Activated naive CD8-positive, alpha-beta T cell (primary cell): ENCODE data around the gene ASB15.
"Not testable (repeated sequence)": the region's sequence is repeated elsewhere in the genome, so short reads cannot be mapped to it uniquely, and the experiment has no call there.

Experiments used
- H3K27ac Mint-ChIP-seq: one replicate; pipeline ENCODE4 v1.8.0; 2021; ENCODE audit warnings: mixed read lengths
- H3K27me3 Mint-ChIP-seq: one replicate; pipeline ENCODE4 v1.8.0; 2021; ENCODE audit warnings: mixed read lengths
- H3K36me3 Mint-ChIP-seq: one replicate; pipeline ENCODE4 v1.8.0; 2021; ENCODE audit warnings: mixed read lengths
- H3K4me1 Mint-ChIP-seq: one replicate; pipeline ENCODE4 v1.8.0; 2021; ENCODE audit warnings: low read depth, mixed read lengths
- H3K4me3 Mint-ChIP-seq: one replicate; pipeline ENCODE4 v1.8.0; 2021; ENCODE audit warnings: mild to moderate bottlenecking, mixed read lengths
- H3K9me3 Mint-ChIP-seq: one replicate; pipeline ENCODE4 v1.8.0; 2021; ENCODE audit warnings: low read depth, mixed read lengths

The ASB15 gene

DNA sequence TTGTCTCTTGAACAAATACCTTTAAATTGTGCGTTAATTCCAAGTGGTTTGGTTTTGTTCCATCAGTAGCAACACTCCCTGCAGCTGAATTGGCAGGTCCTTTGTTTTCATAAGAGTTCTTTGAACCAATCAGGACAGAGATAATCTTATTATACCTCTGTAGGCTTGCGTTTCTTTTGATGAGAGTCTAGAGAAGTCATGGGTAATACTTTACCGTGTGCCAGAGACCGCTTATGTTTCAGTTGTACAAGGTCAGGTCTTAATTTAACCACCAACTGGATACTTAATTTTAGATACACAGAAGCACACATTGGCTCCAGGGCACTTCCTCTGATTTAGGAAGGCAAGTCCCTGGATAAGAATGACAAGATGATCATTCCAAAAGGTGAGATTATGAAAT, at the start of gene ASB15:
Gene ASB15, plus strand, starts transcription at position 292 of the 400 bp plus-strand sequence. CDS start 12,682 bp downstream, outside the sequence.
- Mint-ChIP-seq H3K36me3 (no peaks in the 10 kb centered on the region), H3K4me3 (no peak within 1 kb of the TSS), H3K27ac (no peak within 1 kb of the TSS), H3K9me3 (no peaks in the 10 kb centered on the region), H3K4me1 (no peaks in the 10 kb centered on the region), H3K27me3 (peaks cover 4% of the 10 kb centered on the region)

DNA sequence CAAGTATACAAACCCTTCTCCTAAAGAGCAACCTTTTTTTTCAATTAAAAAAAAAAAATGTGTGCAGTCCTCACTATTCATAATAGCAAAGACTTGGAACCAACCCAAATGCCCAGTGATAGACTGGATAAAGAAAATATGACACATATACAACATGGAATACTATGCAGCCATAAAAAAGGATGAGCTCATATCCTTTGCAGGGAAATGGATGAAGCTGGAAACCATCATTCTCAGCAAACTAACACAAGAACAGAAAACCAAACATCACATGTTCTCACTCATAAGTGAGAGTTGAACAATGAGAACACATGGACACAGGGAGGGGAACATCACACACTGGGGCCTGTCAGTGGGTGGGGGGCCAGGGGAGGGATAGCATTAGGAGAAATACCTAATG, 49.5 kb upstream of the ASB15 start:
- not testable (repeated sequence) for H3K27ac Mint-ChIP-seq, H3K27me3 Mint-ChIP-seq, H3K9me3 Mint-ChIP-seq, H3K4me3 Mint-ChIP-seq
- Mint-ChIP-seq H3K36me3 (peaks cover 14% of the 10 kb centered on the region), H3K4me1 (peaks cover 43% of the 10 kb centered on the region)

DNA sequence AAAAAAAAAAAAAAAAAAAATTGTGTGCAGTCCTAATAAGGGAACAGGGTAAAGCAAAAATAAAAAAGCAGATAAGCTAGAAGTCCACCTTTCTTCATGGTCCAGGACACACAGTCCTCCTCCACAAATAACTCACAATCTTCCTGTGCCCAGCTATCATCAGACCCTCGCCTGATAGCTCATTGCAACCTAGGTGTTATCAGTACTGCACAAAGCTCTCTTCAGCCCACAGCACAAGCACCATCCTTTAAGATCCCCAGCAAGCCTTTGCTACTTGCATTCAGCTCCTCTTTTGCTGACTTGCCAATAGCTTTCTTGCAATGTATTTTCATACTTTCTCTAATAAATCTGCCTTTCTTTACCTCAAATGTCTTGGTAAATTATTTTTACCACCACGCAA, 49.0 kb upstream of the ASB15 start:
- no peak overlapping the region for H3K27ac Mint-ChIP-seq

DNA sequence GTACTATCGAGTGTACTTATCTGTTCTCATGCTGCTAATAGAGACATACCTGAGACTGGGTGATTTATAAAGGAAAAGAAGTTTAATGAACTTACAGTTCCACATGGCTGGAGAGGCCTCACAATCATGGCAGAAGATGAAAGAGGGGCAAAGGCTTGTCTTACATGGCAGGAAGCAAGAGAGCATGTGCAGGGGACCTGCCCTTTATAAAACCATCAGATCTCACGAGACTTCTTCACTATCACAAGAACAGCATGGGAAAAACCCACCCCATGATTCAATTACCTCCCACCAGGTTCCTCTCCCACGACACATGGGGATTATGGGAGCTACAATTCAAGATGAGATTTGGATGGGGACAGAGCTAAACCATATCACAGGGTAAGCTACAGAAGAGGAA, 48.5 kb upstream of the ASB15 start:
- no peak overlapping the region for H3K27ac Mint-ChIP-seq
- H3K36me3 Mint-ChIP-seq = peaks cover 11% of the 10 kb centered on the region
- no peaks in the 10 kb centered on the region for H3K27me3 Mint-ChIP-seq
- H3K4me1 Mint-ChIP-seq = peaks cover 34% of the 10 kb centered on the region
- H3K9me3 Mint-ChIP-seq = no peaks in the 10 kb centered on the region
- no peak overlapping the region for H3K4me3 Mint-ChIP-seq

More for the DNA sequence above, 49.0 kb upstream of the ASB15 start:
- Mint-ChIP-seq H3K36me3 (peaks cover 11% of the 10 kb centered on the region), H3K4me3 (no peak overlapping the region), H3K9me3 (no peaks in the 10 kb centered on the region), H3K27me3 (no peaks in the 10 kb centered on the region), H3K4me1 (peaks cover 39% of the 10 kb centered on the region)

DNA sequence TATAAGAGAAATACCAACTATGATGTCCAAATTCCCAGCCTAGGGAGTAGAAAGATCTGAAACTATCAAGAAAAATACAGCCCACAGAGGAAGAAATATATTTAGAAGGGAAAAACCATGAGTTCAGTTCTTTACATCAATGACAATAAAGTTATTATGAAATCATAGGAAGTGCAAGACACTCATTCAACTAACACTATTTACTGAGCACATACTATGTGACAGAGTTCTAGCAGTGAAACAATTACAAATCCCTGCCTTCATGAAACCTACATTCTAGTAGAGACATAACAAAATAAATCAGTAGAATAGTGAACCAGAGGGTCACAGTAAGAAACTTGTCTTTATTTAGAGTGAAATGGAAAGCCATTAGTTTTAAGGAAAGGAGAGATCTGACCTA, 46.1 kb upstream of the ASB15 start:
- Mint-ChIP-seq H3K4me3 (no peak overlapping the region), H3K9me3 (no peaks in the 10 kb centered on the region), H3K27me3 (no peaks in the 10 kb centered on the region), H3K4me1 (peaks cover 20% of the 10 kb centered on the region), H3K27ac (no peak overlapping the region), H3K36me3 (peaks cover 13% of the 10 kb centered on the region)

DNA sequence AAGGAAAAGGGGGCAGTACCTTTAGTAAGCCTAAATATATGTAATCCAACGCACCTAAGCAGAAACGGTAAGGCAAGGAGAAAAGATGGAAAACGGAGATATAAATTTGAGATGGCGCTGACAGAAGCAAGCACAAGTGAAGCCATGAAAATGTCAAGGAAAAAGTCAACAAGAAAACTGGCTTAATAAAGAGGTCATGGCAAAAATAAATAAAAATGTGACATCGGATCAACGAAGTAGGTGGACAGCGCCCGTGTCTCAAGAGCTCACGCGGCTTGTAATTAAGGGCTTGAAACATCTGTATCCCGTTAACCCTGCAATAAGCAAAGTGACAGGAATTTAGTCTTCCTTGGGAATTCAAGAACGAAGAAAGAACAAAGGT, 44.6 kb upstream of the ASB15 start:
- Mint-ChIP-seq H3K4me1 (peaks cover 17% of the 10 kb centered on the region), H3K27ac (no peak overlapping the region), H3K4me3 (no peak overlapping the region), H3K9me3 (no peaks in the 10 kb centered on the region), H3K27me3 (no peaks in the 10 kb centered on the region), H3K36me3 (peaks cover 13% of the 10 kb centered on the region)

DNA sequence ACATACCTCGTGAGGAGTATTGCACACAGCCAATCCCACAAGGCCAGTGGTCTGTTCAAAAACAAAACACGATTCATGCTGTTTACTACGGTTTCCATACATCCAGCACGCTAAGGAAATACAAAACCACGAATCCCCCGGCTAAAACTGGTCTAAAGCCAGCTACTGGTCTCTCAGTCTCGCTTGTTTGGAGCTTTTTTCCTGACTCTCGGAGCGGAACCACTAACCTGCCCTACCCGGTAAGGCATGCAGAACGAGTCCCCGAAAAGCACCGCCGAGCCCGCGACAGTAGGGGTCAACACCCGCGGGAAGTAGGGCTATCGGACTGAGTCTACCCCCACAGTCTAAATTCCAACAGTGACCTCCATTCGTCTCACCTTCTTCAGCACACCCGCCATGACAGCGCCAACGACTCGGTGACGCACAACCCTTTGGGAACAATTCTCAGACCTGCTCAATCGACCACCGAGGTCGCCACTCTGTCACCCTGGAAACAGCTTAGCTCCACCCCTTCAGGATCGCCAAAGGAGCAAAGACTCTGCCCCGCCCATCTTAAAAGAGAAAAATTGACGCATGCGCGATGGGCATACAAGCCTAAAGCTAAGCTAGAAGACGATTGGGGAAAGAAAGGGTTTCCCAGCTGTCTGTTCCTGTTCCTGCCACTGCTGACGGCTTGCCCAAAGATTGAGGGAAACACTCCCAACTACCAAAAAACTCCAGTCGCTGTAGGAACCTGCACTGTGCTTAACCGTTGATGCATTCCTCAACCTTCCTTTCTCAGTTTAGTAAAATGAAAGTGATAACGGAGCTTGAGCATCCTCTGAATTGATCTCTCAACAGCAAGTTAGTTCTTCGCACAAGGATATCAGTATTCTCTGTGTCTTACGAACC, 44.0 kb upstream of the ASB15 start, which contains the start of gene NDUFA5:
Gene NDUFA5, minus strand, starts transcription at position 421 of the 891 bp plus-strand sequence. Its CDS starts 23 bp downstream, at position 398.
- Mint-ChIP-seq H3K27ac (no peak within 1 kb of the TSS), H3K4me1 (peaks cover 15% of the 10 kb centered on the region), H3K27me3 (no peaks in the 10 kb centered on the region), H3K4me3 (no peak within 1 kb of the TSS), H3K9me3 (no peaks in the 10 kb centered on the region), H3K36me3 (peaks cover 9% of the 10 kb centered on the region)

DNA sequence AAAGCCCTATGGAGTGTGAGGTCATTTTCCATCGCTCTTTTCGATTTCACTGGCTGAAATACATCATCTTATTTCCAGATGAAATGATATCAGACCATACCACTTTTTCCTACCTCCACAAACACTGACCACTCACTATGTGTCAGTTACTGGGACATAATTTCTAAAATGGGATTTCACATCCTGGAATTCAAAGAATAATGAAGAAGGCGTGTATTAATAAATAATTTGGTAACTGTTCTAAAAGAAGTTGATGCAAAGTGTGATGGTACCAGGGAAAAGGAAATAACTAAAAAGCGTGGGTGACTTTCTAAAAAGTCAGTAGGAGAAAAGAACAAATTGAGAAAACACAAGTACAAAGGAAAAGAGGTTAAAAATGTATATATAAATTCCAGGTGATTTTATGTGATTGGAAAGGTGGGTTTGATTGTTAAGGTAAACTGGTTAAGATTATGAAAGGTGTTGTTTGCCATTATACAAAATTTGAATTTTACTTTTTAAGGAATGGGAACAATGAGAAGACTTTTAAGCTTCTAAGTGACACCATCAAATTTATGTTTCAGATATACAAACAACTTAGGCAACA, 43.2 kb upstream of the ASB15 start:
- no peaks in the 10 kb centered on the region for H3K9me3 Mint-ChIP-seq
- H3K27ac Mint-ChIP-seq = no peak overlapping the region
- peaks cover 8% of the 10 kb centered on the region for H3K4me1 Mint-ChIP-seq
- peaks cover 5% of the 10 kb centered on the region for H3K36me3 Mint-ChIP-seq
- no peak overlapping the region for H3K4me3 Mint-ChIP-seq
- no peaks in the 10 kb centered on the region for H3K27me3 Mint-ChIP-seq

DNA sequence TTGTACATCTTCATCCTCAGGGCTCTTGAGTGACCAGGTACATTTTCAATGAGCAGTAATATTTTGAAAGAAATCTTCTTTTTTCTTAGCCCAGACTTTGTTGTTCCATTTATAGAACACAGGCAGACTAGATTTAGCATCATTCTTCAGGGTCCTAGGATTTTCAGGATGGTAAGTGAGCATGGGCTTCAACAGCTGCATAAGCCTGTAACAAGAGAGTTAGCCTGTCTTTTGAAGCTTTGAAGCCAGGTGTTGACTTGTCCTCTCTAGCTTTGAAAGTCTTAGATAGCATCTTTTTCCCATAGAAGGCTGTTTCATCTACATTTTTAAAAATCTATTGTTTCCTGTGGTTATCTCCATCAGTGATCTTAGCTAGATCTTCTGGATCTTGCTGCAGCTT, 39.5 kb upstream of the ASB15 start:
- Mint-ChIP-seq H3K27ac (no peak overlapping the region), H3K9me3 (no peaks in the 10 kb centered on the region), H3K36me3 (peaks cover 5% of the 10 kb centered on the region), H3K4me1 (peaks cover 2% of the 10 kb centered on the region), H3K27me3 (no peaks in the 10 kb centered on the region), H3K4me3 (no peak overlapping the region)

DNA sequence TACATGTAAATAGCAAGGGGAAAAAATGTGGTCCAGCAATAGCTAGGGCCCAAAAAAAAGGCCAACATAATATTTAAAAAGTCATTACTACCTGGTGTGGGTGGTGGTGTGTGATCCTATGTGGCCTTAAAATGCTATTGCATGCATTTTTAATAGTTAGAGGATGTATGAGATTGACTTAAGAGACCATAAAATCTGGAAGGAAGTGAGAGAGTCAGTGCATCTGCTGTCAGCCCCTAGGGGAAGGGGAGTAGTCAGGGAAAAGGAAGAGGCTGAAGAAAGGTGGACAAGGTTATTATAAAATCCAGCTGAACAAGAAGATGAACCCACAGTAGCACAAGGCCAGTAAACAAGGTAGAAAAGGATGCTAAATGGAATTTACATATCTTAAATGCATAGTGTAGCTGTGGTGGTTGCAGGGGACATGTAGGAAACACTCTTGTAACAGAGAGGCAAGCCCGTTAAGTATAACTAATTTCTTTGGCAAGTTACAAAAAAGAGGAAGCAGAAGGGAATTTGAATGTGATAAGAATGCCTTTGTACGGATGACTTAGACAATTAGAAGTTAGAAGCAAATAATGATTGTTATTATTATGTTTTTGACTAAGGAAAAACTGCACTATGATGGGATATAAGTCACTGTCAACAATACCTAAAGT, 32.1 kb upstream of the ASB15 start:
- no peak overlapping the region for H3K27ac Mint-ChIP-seq

DNA sequence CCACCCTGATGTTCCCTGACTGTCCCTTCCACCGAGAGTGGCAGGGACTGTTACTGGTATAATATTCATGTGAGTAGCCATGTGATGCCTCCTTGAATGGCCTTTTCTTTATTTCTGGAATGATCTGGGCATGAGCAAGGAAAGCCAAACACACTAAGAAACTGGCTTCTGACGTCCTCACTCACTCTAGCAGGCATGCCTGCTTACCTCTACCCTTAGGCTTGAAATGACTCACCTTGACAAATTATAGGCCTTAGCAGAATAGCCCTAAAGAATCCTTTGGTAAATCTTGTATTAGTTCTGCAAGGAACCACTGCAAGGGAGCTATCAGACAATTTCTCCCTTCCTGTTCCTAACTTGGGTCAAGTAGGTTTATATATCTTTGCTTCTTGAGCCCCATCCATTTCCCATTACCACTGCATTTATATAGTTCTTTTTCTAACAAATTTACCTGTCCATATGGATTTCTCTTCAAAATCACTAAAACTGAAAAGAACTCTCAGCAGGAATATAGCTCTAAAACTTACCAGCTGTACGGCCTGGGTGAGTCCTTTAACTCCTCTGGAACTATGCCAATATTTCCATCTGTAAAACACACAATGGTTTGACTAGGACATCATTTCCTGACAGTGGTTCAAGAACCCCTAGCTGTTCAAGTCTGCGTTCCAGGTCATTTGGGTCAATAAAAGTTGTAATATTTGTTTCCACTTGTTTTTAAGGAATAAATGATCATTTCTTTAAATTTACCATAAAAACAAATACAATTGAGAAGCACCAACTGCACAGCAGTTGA, 31.0 kb upstream of the ASB15 start:
- Mint-ChIP-seq H3K9me3 (no peaks in the 10 kb centered on the region), H3K36me3 (no peaks in the 10 kb centered on the region), H3K27me3 (peaks cover 4% of the 10 kb centered on the region), H3K4me3 (no peak overlapping the region), H3K27ac (no peak overlapping the region), H3K4me1 (no peaks in the 10 kb centered on the region)

More for the DNA sequence above, 32.1 kb upstream of the ASB15 start:
- no peaks in the 10 kb centered on the region for H3K4me1 Mint-ChIP-seq
- H3K36me3 Mint-ChIP-seq = no peaks in the 10 kb centered on the region
- H3K9me3 Mint-ChIP-seq = no peaks in the 10 kb centered on the region
- peaks cover 1% of the 10 kb centered on the region for H3K27me3 Mint-ChIP-seq
- H3K4me3 Mint-ChIP-seq = no peak overlapping the region

DNA sequence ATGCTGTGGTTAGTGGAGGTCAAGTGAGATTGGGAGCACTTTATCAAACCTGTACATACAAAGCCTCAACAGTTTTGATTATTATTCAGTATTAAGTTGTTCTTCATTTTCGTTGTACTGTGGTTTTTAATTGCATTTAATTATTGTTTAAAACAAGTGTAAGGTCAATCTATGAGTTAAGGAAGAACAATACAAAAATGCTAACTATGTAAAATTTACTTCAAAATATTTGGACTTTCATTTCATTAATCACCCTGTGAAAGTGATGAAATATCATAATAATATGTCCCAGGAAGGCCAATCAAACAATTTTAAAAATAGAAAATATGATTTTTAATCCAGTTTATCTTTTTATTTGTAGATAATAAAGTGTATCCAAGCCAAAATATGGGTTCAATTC, 30.4 kb upstream of the ASB15 start:
- Mint-ChIP-seq H3K27ac (no peak overlapping the region), H3K36me3 (no peaks in the 10 kb centered on the region), H3K4me3 (no peak overlapping the region)

DNA sequence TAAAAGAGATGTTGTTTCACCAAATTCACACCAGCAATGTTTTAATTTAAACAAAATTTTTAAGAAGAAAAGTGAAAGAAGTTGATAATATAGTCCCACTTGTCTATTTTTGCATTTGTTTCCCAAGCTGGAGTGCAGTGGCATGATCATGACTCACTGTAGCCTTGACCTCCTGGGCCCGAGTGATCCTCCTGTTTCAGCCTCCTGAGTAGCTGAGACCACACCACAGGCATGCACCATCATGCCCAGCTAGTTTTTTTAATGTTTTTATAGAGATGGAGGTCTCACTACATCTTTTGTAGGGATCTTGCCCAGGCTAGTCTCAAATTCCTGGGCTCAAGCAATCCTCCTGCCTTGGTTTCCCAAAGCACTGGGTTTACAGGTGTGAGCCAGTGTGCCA, 29.9 kb upstream of the ASB15 start:
- no peak overlapping the region for H3K4me3 Mint-ChIP-seq
- H3K36me3 Mint-ChIP-seq = no peaks in the 10 kb centered on the region
- no peaks in the 10 kb centered on the region for H3K4me1 Mint-ChIP-seq
- H3K9me3 Mint-ChIP-seq = no peaks in the 10 kb centered on the region
- no peak overlapping the region for H3K27ac Mint-ChIP-seq
- H3K27me3 Mint-ChIP-seq = peaks cover 4% of the 10 kb centered on the region

More for the DNA sequence above, 30.4 kb upstream of the ASB15 start:
- Mint-ChIP-seq H3K4me1 (no peaks in the 10 kb centered on the region), H3K9me3 (no peaks in the 10 kb centered on the region), H3K27me3 (peaks cover 4% of the 10 kb centered on the region)

DNA sequence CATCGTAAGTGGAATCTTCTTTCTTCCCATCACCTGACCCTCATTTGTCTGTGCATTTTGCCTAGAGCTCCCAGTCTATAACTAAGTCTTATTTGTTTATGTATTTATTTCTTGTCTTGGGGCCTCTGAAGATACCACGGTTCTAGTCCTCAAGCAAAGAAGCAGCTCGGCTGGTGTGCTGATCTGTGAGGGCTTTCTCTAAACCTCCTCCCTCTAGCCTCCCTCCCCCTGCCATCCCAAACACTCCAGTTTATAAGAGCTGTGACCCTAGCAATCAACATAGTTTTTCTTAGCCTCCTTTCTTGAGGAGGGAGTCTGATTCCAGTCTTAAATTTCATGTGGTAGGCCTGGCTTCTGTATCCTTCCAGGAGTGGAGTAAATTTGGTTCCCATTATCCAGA, 28.3 kb upstream of the ASB15 start:
- Mint-ChIP-seq H3K4me3 (no peak overlapping the region), H3K27me3 (peaks cover 6% of the 10 kb centered on the region)

More for the DNA sequence above, 28.3 kb upstream of the ASB15 start:
- Mint-ChIP-seq H3K9me3 (no peaks in the 10 kb centered on the region), H3K27ac (no peak overlapping the region), H3K4me1 (no peaks in the 10 kb centered on the region), H3K36me3 (no peaks in the 10 kb centered on the region)
